ENCODE data around the gene DAB1.

The DAB1 gene

GRCh38 chr1:57367945-57368344 lies 55.9 kb downstream of the DAB1 start:
- DNase-seq (ENCODE audit: extremely low spot score): no peak
- POLR2A ChIA-PET: no interaction called here
- CTCF ChIA-PET: interaction anchor here (1.0 kb wide), 1 partner anchor 33 kb away, joined by 3 read pairs; no protein-coding TSS in a partner anchor
- no peak for TF ChIP-seq LEF1 (IDR thresholded peaks at IDR 0.05; ENCODE audit: borderline replicate concordance)

GRCh38 chr1:57363643-57364042 lies 60.2 kb downstream of the DAB1 start:
- ChIA-PET POLR2A (no interaction called here), CTCF (no interaction called here)
- TF ChIP-seq CTBP1 (IDR thresholded peaks at IDR 0.05; ENCODE audit: borderline replicate concordance) (no peak), FOXM1 (IDR thresholded peaks at IDR 0.05; ENCODE audit: borderline replicate concordance) (no peak), LEF1 (IDR thresholded peaks at IDR 0.05; ENCODE audit: borderline replicate concordance) (no peak), BHLHE40 (IDR thresholded peaks at IDR 0.05; ENCODE audit: borderline replicate concordance) (no peak), ELF4 (IDR thresholded peaks at IDR 0.05) (no peak), FOXK2 (IDR thresholded peaks at IDR 0.05) (no peak), SP1 (IDR thresholded peaks at IDR 0.05) (no peak)
- no peak for DNase-seq (ENCODE audit: extremely low spot score)

- no peak for DNase-seq (ENCODE audit: extremely low spot score)
- TF ChIP-seq PKNOX1 (IDR thresholded peaks at IDR 0.05) (no peak), FOXM1 (IDR thresholded peaks at IDR 0.05; ENCODE audit: borderline replicate concordance) (no peak), BHLHE40 (IDR thresholded peaks at IDR 0.05; ENCODE audit: borderline replicate concordance) (no peak), SP1 (IDR thresholded peaks at IDR 0.05) (no peak), ELF4 (IDR thresholded peaks at IDR 0.05) (no peak), NFRKB (IDR thresholded peaks at IDR 0.05) (no peak), ARNT (IDR thresholded peaks at IDR 0.05) (no peak)
- POLR2A ChIA-PET: no interaction called here
- CTCF ChIA-PET: no interaction called here
Measured at GRCh38 chr1:57363165-57363564, 60.7 kb downstream of the DAB1 start.

- ChIA-PET CTCF (no interaction called here), POLR2A (no interaction called here)
- DNase-seq (ENCODE audit: extremely low spot score): no peak
- no peak for TF ChIP-seq LEF1 (IDR thresholded peaks at IDR 0.05; ENCODE audit: borderline replicate concordance)
- TF ChIP-seq PKNOX1 (IDR thresholded peaks at IDR 0.05): no peak
- TF ChIP-seq FOXA1 (IDR thresholded peaks at IDR 0.05): no peak
- no peak for TF ChIP-seq ZNF384 (IDR thresholded peaks at IDR 0.05)
- no peak for TF ChIP-seq FOXK2 (IDR thresholded peaks at IDR 0.05)
- TF ChIP-seq L3MBTL2 (conservative IDR thresholded peaks at IDR 0.05): no peak
- TF ChIP-seq ELF4 (IDR thresholded peaks at IDR 0.05): no peak
- no peak for TF ChIP-seq HDGF (IDR thresholded peaks at IDR 0.05; ENCODE audit: borderline replicate concordance)
- no peak for TF ChIP-seq TARDBP (IDR thresholded peaks at IDR 0.05)
- no peak for TF ChIP-seq CTBP1 (IDR thresholded peaks at IDR 0.05; ENCODE audit: borderline replicate concordance)
- TF ChIP-seq SP1 (IDR thresholded peaks at IDR 0.05): no peak
- no peak for TF ChIP-seq BHLHE40 (IDR thresholded peaks at IDR 0.05; ENCODE audit: borderline replicate concordance)
- TF ChIP-seq NFRKB (IDR thresholded peaks at IDR 0.05): no peak
- TF ChIP-seq SUZ12 (IDR thresholded peaks at IDR 0.05): no peak
- TF ChIP-seq FOXM1 (IDR thresholded peaks at IDR 0.05; ENCODE audit: borderline replicate concordance): no peak
- TF ChIP-seq ARNT (IDR thresholded peaks at IDR 0.05): no peak
Measured at GRCh38 chr1:57362480-57362879, 61.4 kb downstream of the DAB1 start.

GRCh38 chr1:57361516-57361915 lies 62.3 kb downstream of the DAB1 start:
- ChIA-PET POLR2A (no interaction called here), CTCF (no interaction called here)
- TF ChIP-seq LEF1 (IDR thresholded peaks at IDR 0.05; ENCODE audit: borderline replicate concordance): no peak
- no peak for TF ChIP-seq L3MBTL2 (conservative IDR thresholded peaks at IDR 0.05)
- TF ChIP-seq HDGF (IDR thresholded peaks at IDR 0.05; ENCODE audit: borderline replicate concordance): no peak
- DNase-seq (ENCODE audit: extremely low spot score): no peak

GRCh38 chr1:57360846-57361407 lies 62.9 kb downstream of the DAB1 start:
- DNase-seq (ENCODE audit: extremely low spot score): no peak
- CTCF ChIA-PET: no interaction called here
- no peak for TF ChIP-seq HDGF (IDR thresholded peaks at IDR 0.05; ENCODE audit: borderline replicate concordance)
- TF ChIP-seq BHLHE40 (IDR thresholded peaks at IDR 0.05; ENCODE audit: borderline replicate concordance): no peak
- no peak for TF ChIP-seq FOXA1 (IDR thresholded peaks at IDR 0.05)
- TF ChIP-seq ZNF384 (IDR thresholded peaks at IDR 0.05): no peak
- TF ChIP-seq TARDBP (IDR thresholded peaks at IDR 0.05): no peak
- TF ChIP-seq NFRKB (IDR thresholded peaks at IDR 0.05): no peak
- POLR2A ChIA-PET: no interaction called here

GRCh38 chr1:57357462-57357861 lies 66.4 kb downstream of the DAB1 start:
- POLR2A ChIA-PET: no interaction called here
- TF ChIP-seq HDGF (IDR thresholded peaks at IDR 0.05; ENCODE audit: borderline replicate concordance) (no peak), SUZ12 (IDR thresholded peaks at IDR 0.05) (no peak), ARNT (IDR thresholded peaks at IDR 0.05) (no peak), NFRKB (IDR thresholded peaks at IDR 0.05) (no peak), CTBP1 (IDR thresholded peaks at IDR 0.05; ENCODE audit: borderline replicate concordance) (no peak), SP1 (IDR thresholded peaks at IDR 0.05) (no peak), BHLHE40 (IDR thresholded peaks at IDR 0.05; ENCODE audit: borderline replicate concordance) (no peak), ZNF384 (IDR thresholded peaks at IDR 0.05) (no peak), FOXK2 (IDR thresholded peaks at IDR 0.05) (no peak), L3MBTL2 (conservative IDR thresholded peaks at IDR 0.05) (no peak)
- CTCF ChIA-PET: no interaction called here
- no peak for DNase-seq (ENCODE audit: extremely low spot score)

- no peak for DNase-seq (ENCODE audit: extremely low spot score)
- ChIA-PET CTCF (no interaction called here), POLR2A (no interaction called here)
- TF ChIP-seq HDGF (IDR thresholded peaks at IDR 0.05; ENCODE audit: borderline replicate concordance): no peak
- TF ChIP-seq FOXM1 (IDR thresholded peaks at IDR 0.05; ENCODE audit: borderline replicate concordance): no peak
- no peak for TF ChIP-seq BHLHE40 (IDR thresholded peaks at IDR 0.05; ENCODE audit: borderline replicate concordance)
- no peak for TF ChIP-seq PKNOX1 (IDR thresholded peaks at IDR 0.05)
- no peak for TF ChIP-seq CTBP1 (IDR thresholded peaks at IDR 0.05; ENCODE audit: borderline replicate concordance)
- TF ChIP-seq LEF1 (IDR thresholded peaks at IDR 0.05; ENCODE audit: borderline replicate concordance): no peak
- no peak for TF ChIP-seq ARNT (IDR thresholded peaks at IDR 0.05)
- no peak for TF ChIP-seq SUZ12 (IDR thresholded peaks at IDR 0.05)
- no peak for TF ChIP-seq ELF4 (IDR thresholded peaks at IDR 0.05)
- TF ChIP-seq FOXK2 (IDR thresholded peaks at IDR 0.05): no peak
- TF ChIP-seq TARDBP (IDR thresholded peaks at IDR 0.05): no peak
Measured at GRCh38 chr1:57353654-57354053, 70.2 kb downstream of the DAB1 start.
